H9 (cell line): ENCODE data around the gene FHL1. TPM values are rescaled to one million over a fixed set of nuclear protein-coding genes. Genes with fewer than 3 reads are reported as not detected.

Experiments used
- DNase-seq: peaks from one replicate; pipeline ENCODE4 v3.0.0-alpha.2; 2017
- H2AFZ ChIP-seq: one replicate; pipeline ENCODE4 v1.6.1; 2013; ENCODE audit warnings: mild to moderate bottlenecking, low read length, control low read depth, moderate library complexity
- H2AK5ac ChIP-seq: 2 replicates; pipeline ENCODE4 v1.6.1; 2013; ENCODE audit warnings: low read length, control low read depth, mixed read lengths; ENCODE audit not compliant: insufficient read length
- H2BK120ac ChIP-seq: one replicate; pipeline ENCODE4 v1.6.1; 2013; ENCODE audit warnings: low read depth, mild to moderate bottlenecking, low read length, control low read depth, inconsistent platforms; ENCODE audit not compliant: poor library complexity, severe bottlenecking
- H2BK12ac ChIP-seq: 2 replicates; pipeline ENCODE4 v1.6.1; 2013; ENCODE audit warnings: low read length, control low read depth, mixed read lengths, low read depth; ENCODE audit not compliant: insufficient read length
- H2BK15ac ChIP-seq: 2 replicates; pipeline ENCODE4 v1.6.1; 2013; ENCODE audit warnings: low read depth, low read length, control low read depth
- H2BK20ac ChIP-seq: one replicate; pipeline ENCODE4 v1.6.1; 2013; ENCODE audit warnings: low read depth, mild to moderate bottlenecking, low read length, control low read depth, inconsistent platforms; ENCODE audit not compliant: poor library complexity, severe bottlenecking
- H2BK5ac ChIP-seq: 2 replicates; pipeline ENCODE4 v1.6.1; 2013; ENCODE audit warnings: low read length, control low read depth, mixed read lengths; ENCODE audit not compliant: insufficient read length
- H3K14ac ChIP-seq: 2 replicates; pipeline ENCODE4 v1.6.1; 2013; ENCODE audit warnings: low read length, control low read depth; ENCODE audit not compliant: insufficient read depth
- H3K18ac ChIP-seq: 2 replicates; pipeline ENCODE4 v1.6.1; 2013; ENCODE audit warnings: low read depth, mild to moderate bottlenecking, mixed read lengths, low read length, control low read depth; ENCODE audit not compliant: insufficient read length
- H3K23ac ChIP-seq: 2 replicates; pipeline ENCODE4 v1.6.1; 2013; ENCODE audit warnings: low read length, control low read depth, mixed read lengths, low read depth; ENCODE audit not compliant: insufficient read length
- H3K23me2 ChIP-seq: 2 replicates; pipeline ENCODE4 v1.6.1; 2013; ENCODE audit warnings: low read depth, mild to moderate bottlenecking, mixed read lengths, low read length, control low read depth; ENCODE audit not compliant: insufficient read length, poor library complexity, severe bottlenecking
- H3K27ac ChIP-seq: 2 replicates; pipeline ENCODE4 v1.5.1; 2013; ENCODE audit warnings: low read length, control low read depth, mixed read lengths, low read depth; ENCODE audit not compliant: insufficient read length
- H3K27me3 ChIP-seq: 2 replicates; pipeline ENCODE4 v1.6.1; 2013; ENCODE audit warnings: low read length, control low read depth, inconsistent platforms; ENCODE audit not compliant: insufficient read depth
- H3K4ac ChIP-seq: 2 replicates; pipeline ENCODE4 v1.6.1; 2013; ENCODE audit warnings: low read depth, mild to moderate bottlenecking, control low read depth, inconsistent platforms, low read length, moderate library complexity
- H3K4me1 ChIP-seq: 2 replicates; pipeline ENCODE4 v1.6.1; 2013; ENCODE audit warnings: low read length, control low read depth, inconsistent platforms; ENCODE audit not compliant: insufficient read depth
- H3K4me2 ChIP-seq: 2 replicates; pipeline ENCODE4 v1.6.1; 2013; ENCODE audit warnings: low read length, control low read depth, mixed read lengths; ENCODE audit not compliant: insufficient read length, insufficient read depth
- H3K56ac ChIP-seq: 2 replicates; pipeline ENCODE4 v1.6.1; 2013; ENCODE audit warnings: low read depth, mild to moderate bottlenecking, mixed read lengths, low read length, control low read depth; ENCODE audit not compliant: insufficient read length
- H3K79me1 ChIP-seq: 2 replicates; pipeline ENCODE4 v1.6.1; 2013; ENCODE audit warnings: low read depth, mild to moderate bottlenecking, moderate library complexity, low read length, control low read depth, inconsistent platforms; ENCODE audit not compliant: insufficient read depth, poor library complexity, severe bottlenecking
- H3K79me2 ChIP-seq: 2 replicates; pipeline ENCODE4 v1.6.1; 2013; ENCODE audit warnings: low read length, control low read depth, inconsistent platforms; ENCODE audit not compliant: insufficient read depth
- H3K9ac ChIP-seq: 2 replicates; pipeline ENCODE4 v1.6.1; 2013; ENCODE audit warnings: low read length, control low read depth, mixed read lengths; ENCODE audit not compliant: insufficient read length; ENCODE audit errors: extremely low read depth
- H3K9me3 ChIP-seq: one replicate; pipeline ENCODE4 v1.6.1; 2013; ENCODE audit warnings: low read depth, low read length, inconsistent platforms; ENCODE audit not compliant: control insufficient read depth
- H3T11ph ChIP-seq: one replicate; pipeline ENCODE4 v1.6.1; 2013; ENCODE audit warnings: mild to moderate bottlenecking, low read length, control low read depth, inconsistent platforms
- H4K20me1 ChIP-seq: one replicate; pipeline ENCODE4 v1.6.1; 2013; ENCODE audit not compliant: control insufficient read depth, insufficient read length, insufficient read depth
- H4K5ac ChIP-seq: 2 replicates; pipeline ENCODE4 v1.6.1; 2013; ENCODE audit warnings: low read depth, mild to moderate bottlenecking, mixed read lengths, low read length, control low read depth; ENCODE audit not compliant: insufficient read length
- H4K8ac ChIP-seq: replicated peaks from 2 replicates; pipeline ENCODE4 v1.6.1; 2013; ENCODE audit warnings: low read length, control low read depth, mixed read lengths, low read depth; ENCODE audit not compliant: insufficient read length
- H4K91ac ChIP-seq: 2 replicates; pipeline ENCODE4 v1.6.1; 2013; ENCODE audit warnings: low read depth, mild to moderate bottlenecking, moderate library complexity, mixed read lengths, low read length, control low read depth; ENCODE audit not compliant: insufficient read length
- H3K27ac Mint-ChIP-seq, 3 experiments: 2 replicates in 2 of 3; 3 replicates in 1 of 3; pipeline ENCODE4 v1.8.0; 2020 to 2021; ENCODE audit warnings: mixed read lengths in 3 of 3, mild to moderate bottlenecking in 1 of 3, moderate library complexity in 1 of 3
- H3K27me3 Mint-ChIP-seq: 2 replicates; pipeline ENCODE4 v1.8.0; 2021; ENCODE audit warnings: low read depth, mild to moderate bottlenecking, moderate library complexity, mixed read lengths
- H3K36me3 Mint-ChIP-seq, 3 experiments: 2 replicates in 2 of 3; 3 replicates in 1 of 3; pipeline ENCODE4 v1.8.0; 2020 to 2021; ENCODE audit warnings: low read depth in 3 of 3, mixed read lengths in 3 of 3; ENCODE audit not compliant: insufficient read depth in 1 of 3
- H3K4me1 Mint-ChIP-seq, 2 experiments: 2 replicates each; pipeline ENCODE4 v1.8.0; 2020; ENCODE audit warnings: mixed read lengths in 2 of 2
- H3K4me3 Mint-ChIP-seq, 2 experiments: 2 replicates in 1 of 2; 3 replicates in 1 of 2; pipeline ENCODE4 v1.8.0; 2020 to 2021; ENCODE audit warnings: mild to moderate bottlenecking in 2 of 2, mixed read lengths in 2 of 2, moderate library complexity in 1 of 2
- H3K9me3 Mint-ChIP-seq, 2 experiments: 2 replicates in 1 of 2; 3 replicates in 1 of 2; pipeline ENCODE4 v1.8.0; 2020; ENCODE audit warnings: mild to moderate bottlenecking in 2 of 2, mixed read lengths in 2 of 2, moderate library complexity in 1 of 2
- CTCF ChIP-seq: fragments of 200-600 bp; sonication (generic); conservative IDR thresholded peaks from 3 replicates; pipeline ENCODE4 v1.8.0; 2021; ENCODE audit warnings: antibody characterized with exemption, mild to moderate bottlenecking
- WGBS: extraction: QIAGEN DNeasy Blood & Tissue Kit; methylation state at CpG from one replicate; pipeline ENCODE4 v1.1.7; 2013; ENCODE audit warnings: missing lambda C conversion rate, low lambda C conversion rate, mixed read lengths; ENCODE audit not compliant: insufficient read length; ENCODE audit errors: extremely low coverage; 5-methylcytosine and 5-hydroxymethylcytosine counted together
- total RNA-seq: library from RNA; stranded (reverse); gene quantifications from 2 replicates; pipeline ENCODE4 v1.2.1, GENCODE V29; 2021

The FHL1 gene
- total RNA-seq, 1 experiment from 2014 or later: 20.0 TPM

GRCh38 chrX:136259543-136259942 is 112.2 kb downstream of the FHL1 start:
- Histone ChIP-seq H3K14ac (no peak overlapping the region), H2BK120ac (no peak overlapping the region), H4K20me1 (no peaks in the 10 kb centered on the region), H3K4me2 (no peak overlapping the region), H3K4me1 (no peaks in the 10 kb centered on the region), H2BK15ac (no peak overlapping the region), H2BK5ac (no peak overlapping the region), H3T11ph (no peak overlapping the region), H3K4ac (no peak overlapping the region), H2AK5ac (no peak overlapping the region), H3K9me3 (peaks cover 50% of the 10 kb centered on the region), H2AFZ (no peak overlapping the region), H3K27me3 (no peaks in the 10 kb centered on the region), H4K5ac (no peak overlapping the region), H3K79me2 (no peaks in the 10 kb centered on the region), H3K23ac (no peak overlapping the region), H3K27ac (no peak overlapping the region), H3K18ac (no peak overlapping the region), H4K8ac (no peak overlapping the region), H3K56ac (no peak overlapping the region), H3K9ac (no peak overlapping the region), H2BK20ac (no peak overlapping the region), H3K79me1 (no peaks in the 10 kb centered on the region), H2BK12ac (no peak overlapping the region), H4K91ac (no peak overlapping the region), H3K23me2 (no peaks in the 10 kb centered on the region)
- Mint-ChIP-seq H3K9me3 (peaks cover 64 to 78% of the 10 kb centered on the region in 2 experiments), H3K4me3 (no peak overlapping the region), H3K36me3 (no peaks in the 10 kb centered on the region; a peak in 2 of 7 replicates), H3K27ac (no peak overlapping the region), H3K4me1 (peaks cover 7 to 20% of the 10 kb centered on the region in 2 experiments), H3K27me3 (no peaks in the 10 kb centered on the region; the same call in 1 of the 2 replicates)
- WGBS: no CpG with 5 or more reads among the region's 4 CpGs
- no peak for TF ChIP-seq CTCF
- DNase-seq: no peak
